B cell (primary cell): ENCODE data around the gene PHLDA3. TPM values are rescaled to one million over a fixed set of nuclear protein-coding genes. Genes with fewer than 3 reads are reported as not detected.

Experiments used
- ATAC-seq: fragments of 200-7000 bp; cut with Tn5 transposase; one replicate; pipeline ENCODE4 v1.10.0; 2021; ENCODE audit warnings: low read depth, mild to moderate bottlenecking, moderate number of reproducible peaks, moderate library complexity
- CTCF ChIA-PET: fragments of 350-600 bp; sonication (Branson Sonifier 250); formaldehyde crosslinking; loops from one replicate; lab custom pipeline; 2021; ENCODE audit warnings: antibody characterized with exemption, inconsistent platforms; lab: Charles Lee
- POLR2A ChIA-PET: fragments of 350-600 bp; sonication (Branson Sonifier 250); formaldehyde crosslinking; loops from one replicate; lab custom pipeline; 2021; ENCODE audit warnings: antibody characterized with exemption; lab: Charles Lee
- DNase-seq: peaks from one replicate; pipeline ENCODE4 v3.0.0; 2013
- H2AFZ ChIP-seq: 2 replicates; pipeline ENCODE4 v1.6.1; 2012; ENCODE audit warnings: mild to moderate bottlenecking, low read depth, low read length; ENCODE audit not compliant: insufficient read depth, poor library complexity, severe bottlenecking
- H3K27ac ChIP-seq, 2 donors: 1 replicate in 1 of 2; 2 replicates in 1 of 2; pipeline ENCODE4 v1.5.1; 2012 to 2013; ENCODE audit warnings: low read length in 2 of 2, mild to moderate bottlenecking in 2 of 2, moderate library complexity in 1 of 2
- H3K27me3 ChIP-seq, 4 experiments: fragments of 200-600 bp in 1 of 4; sonication (generic) in 1 of 4; replicated peaks in 1 of 4; 1 replicate in 2 of 4; 2 replicates in 2 of 4; pipeline versions ENCODE4 v1.6.1 to v1.7.0; 2013 to 2016; ENCODE audit warnings: low read length in 3 of 4, mild to moderate bottlenecking in 2 of 4, mixed read lengths in 1 of 4, moderate library complexity in 1 of 4; ENCODE audit not compliant: insufficient read depth in 4 of 4, control insufficient read depth in 3 of 4; ENCODE audit errors: control extremely low read depth in 1 of 4
- H3K36me3 ChIP-seq, 2 experiments: replicated peaks in 1 of 2; 1 replicate in 1 of 2; 2 replicates in 1 of 2; pipeline versions ENCODE4 v1.6.1 to v1.7.1; 2013; ENCODE audit warnings: low read length in 1 of 2; ENCODE audit not compliant: insufficient read depth in 2 of 2, control insufficient read depth in 1 of 2; ENCODE audit errors: control extremely low read depth in 1 of 2, extremely low read depth in 1 of 2
- H3K4me1 ChIP-seq, 2 donors: fragments of 200-600 bp in 1 of 2; sonication (generic) in 1 of 2; 1 replicate in 1 of 2; 2 replicates in 1 of 2; pipeline versions ENCODE4 v1.5.1 to v1.6.1; 2013 to 2017; ENCODE audit warnings: low read length in 2 of 2; ENCODE audit not compliant: control insufficient read depth in 2 of 2, insufficient read depth in 2 of 2
- H3K4me2 ChIP-seq: replicated peaks from 2 replicates; pipeline ENCODE3; 2012; ENCODE audit warnings: mild to moderate bottlenecking, low read depth, low read length; ENCODE audit not compliant: poor library complexity, severe bottlenecking
- H3K4me3 ChIP-seq, 5 experiments: fragments of 200-600 bp in 1 of 5; sonication (generic) in 1 of 5; 1 replicate in 3 of 5; 2 replicates in 2 of 5; pipeline versions ENCODE4 v1.5.1 to v1.7.0; 2011 to 2016; ENCODE audit warnings: low read length in 4 of 5, mild to moderate bottlenecking in 4 of 5, low read depth in 2 of 5, control low read depth in 1 of 5, moderate library complexity in 1 of 5; ENCODE audit not compliant: insufficient read depth in 1 of 5; ENCODE audit errors: control extremely low read depth in 1 of 5, extremely low read depth in 1 of 5
- H3K79me2 ChIP-seq: fragments of 200-600 bp; sonication (generic); one replicate; pipeline ENCODE4 v1.6.0; 2016; ENCODE audit warnings: low read length; ENCODE audit not compliant: control insufficient read depth, insufficient read depth
- H3K9ac ChIP-seq: fragments of 200-600 bp; sonication (generic); 2 replicates; pipeline ENCODE4 v1.6.1; 2017; ENCODE audit warnings: mild to moderate bottlenecking, low read length, moderate library complexity
- H3K9me3 ChIP-seq, 3 donors: one replicate each; pipeline versions ENCODE4 v1.6.1 to v1.7.1; 2013; ENCODE audit warnings: low read length in 2 of 3; ENCODE audit not compliant: control insufficient read depth in 2 of 3, insufficient read depth in 1 of 3; ENCODE audit errors: control extremely low read depth in 1 of 3
- H4K20me1 ChIP-seq: 2 replicates; pipeline ENCODE4 v1.6.0; 2012; ENCODE audit warnings: mild to moderate bottlenecking, low read length; ENCODE audit not compliant: insufficient read depth, control insufficient read depth, poor library complexity, severe bottlenecking
- H3K27ac Mint-ChIP-seq: one replicate; pipeline ENCODE4 v1.8.0; 2021; ENCODE audit warnings: mixed read lengths
- H3K27me3 Mint-ChIP-seq: one replicate; pipeline ENCODE4 v1.8.0; 2021; ENCODE audit warnings: mixed read lengths
- H3K4me1 Mint-ChIP-seq: one replicate; pipeline ENCODE4 v1.8.0; 2021; ENCODE audit warnings: mixed read lengths
- H3K4me3 Mint-ChIP-seq: one replicate; pipeline ENCODE4 v1.8.0; 2021; ENCODE audit warnings: mixed read lengths
- H3K9me3 Mint-ChIP-seq: one replicate; pipeline ENCODE4 v1.8.0; 2022; ENCODE audit warnings: mixed read lengths; ENCODE audit not compliant: insufficient read depth
- EZH2 ChIP-seq: IDR thresholded peaks from 2 replicates; pipeline ENCODE4 v1.6.1; 2012; ENCODE audit warnings: borderline replicate concordance, low read depth, mild to moderate bottlenecking, moderate library complexity, low read length; ENCODE audit not compliant: insufficient read depth, poor library complexity, severe bottlenecking
- WGBS: methylation state at CpG from one replicate; pipeline ENCODE4 v1.1.5; 2013; ENCODE audit warnings: missing lambda C conversion rate; ENCODE audit not compliant: insufficient coverage; 5-methylcytosine and 5-hydroxymethylcytosine counted together
- intact Hi-C: fragments of 100-400 bp; cut with micrococcal nuclease; formaldehyde crosslinking; loops from one replicate; pipeline ENCODE4 v1.10.0; 2022
- polyA plus RNA-seq: library from polyadenylated mRNA; depleted of rRNA; stranded (reverse); fragments of >200 nt; gene quantifications from 2 replicates; pipeline ENCODE4 v1.2.3, GENCODE V29; 2012
- total RNA-seq, 2 donors: library from RNA; stranded (reverse); fragments of 120-200 nt in 1 of 2; gene quantifications; 1 replicate in 1 of 2; 2 replicates in 1 of 2; pipeline versions ENCODE4 v1.2.3 to v1.2.4, GENCODE V29; 2013 to 2022
- TF ChIP-seq, protein P1 (sequence below): fragments of 200-600 bp; IDR thresholded peaks from one replicate; pipeline ENCODE4 v1.8.0; 2022; ENCODE audit warnings: antibody characterized with exemption, mild to moderate bottlenecking

PHLDA3 gene
- total and polyA plus RNA-seq, 2 donors (not counting 1 experiment from before 2014, with no cell fraction given): 0.20 to 0.30 TPM

DNA sequence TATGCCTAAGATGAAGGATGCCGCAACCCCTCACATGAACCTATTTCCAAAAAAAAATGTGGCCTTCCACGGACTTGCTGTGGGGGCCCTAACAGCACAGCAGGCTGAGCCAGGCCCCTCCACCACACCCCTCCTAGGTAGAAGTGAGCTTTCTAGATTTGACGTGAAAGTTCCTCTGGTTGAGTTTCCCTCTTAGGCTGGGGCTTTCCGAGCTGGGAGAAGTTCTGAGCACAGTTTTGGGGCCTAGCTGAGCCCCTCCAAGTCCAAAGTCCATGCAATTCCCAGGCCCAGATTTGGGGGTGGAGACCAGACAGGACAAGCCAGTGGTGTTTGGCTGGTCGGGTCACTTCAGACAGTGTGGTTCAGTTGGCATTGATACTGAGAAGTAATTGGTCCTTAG, 13.8 kb upstream of the PHLDA3 start:
- ATAC-seq: no peak
- Histone ChIP-seq H3K9ac (no peak overlapping the region), H2AFZ (no peak overlapping the region), H3K4me3 (no peak overlapping the region), H3K36me3 (peaks cover 0 to 7% of the 10 kb centered on the region in 2 experiments), H3K4me1 (peaks cover 14 to 25% of the 10 kb centered on the region in 2 donors), H3K4me2 (no peak overlapping the region), H4K20me1 (no peaks in the 10 kb centered on the region), H3K9me3 (no peaks in the 10 kb centered on the region), H3K27ac (no peak overlapping the region), H3K79me2 (no peaks in the 10 kb centered on the region), H3K27me3 (peaks cover 0 to 13% (median 0%) of the 10 kb centered on the region in 4 experiments)
- no peaks in the 10 kb centered on the region for H3K9me3 Mint-ChIP-seq
- intact Hi-C loops: loop anchor here (1.0 to 5.0 kb wide), 3 partner anchors 24 to 35 kb away; no protein-coding TSS in a partner anchor
- H3K27ac Mint-ChIP-seq: peak overlapping the region; percentile 63
- CTCF ChIA-PET: interaction anchor here (0.6 to 10.2 kb wide), 21 partner anchors 8 to 1108 kb away, joined by 3 to 407 read pairs (median 7); partner anchors contain the start of gene CSRP1
- TF ChIP-seq EZH2: no peak
- TF ChIP-seq, protein P1, sequence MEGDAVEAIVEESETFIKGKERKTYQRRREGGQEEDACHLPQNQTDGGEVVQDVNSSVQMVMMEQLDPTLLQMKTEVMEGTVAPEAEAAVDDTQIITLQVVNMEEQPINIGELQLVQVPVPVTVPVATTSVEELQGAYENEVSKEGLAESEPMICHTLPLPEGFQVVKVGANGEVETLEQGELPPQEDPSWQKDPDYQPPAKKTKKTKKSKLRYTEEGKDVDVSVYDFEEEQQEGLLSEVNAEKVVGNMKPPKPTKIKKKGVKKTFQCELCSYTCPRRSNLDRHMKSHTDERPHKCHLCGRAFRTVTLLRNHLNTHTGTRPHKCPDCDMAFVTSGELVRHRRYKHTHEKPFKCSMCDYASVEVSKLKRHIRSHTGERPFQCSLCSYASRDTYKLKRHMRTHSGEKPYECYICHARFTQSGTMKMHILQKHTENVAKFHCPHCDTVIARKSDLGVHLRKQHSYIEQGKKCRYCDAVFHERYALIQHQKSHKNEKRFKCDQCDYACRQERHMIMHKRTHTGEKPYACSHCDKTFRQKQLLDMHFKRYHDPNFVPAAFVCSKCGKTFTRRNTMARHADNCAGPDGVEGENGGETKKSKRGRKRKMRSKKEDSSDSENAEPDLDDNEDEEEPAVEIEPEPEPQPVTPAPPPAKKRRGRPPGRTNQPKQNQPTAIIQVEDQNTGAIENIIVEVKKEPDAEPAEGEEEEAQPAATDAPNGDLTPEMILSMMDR: no peak
- peaks cover 26% of the 10 kb centered on the region for H3K4me1 Mint-ChIP-seq
- 71% methylated on average over 3 of the region's 5 CpGs for WGBS
- no peak overlapping the region for H3K4me3 Mint-ChIP-seq
- peak; percentile 13 for DNase-seq
- POLR2A ChIA-PET: interaction anchor here (1.4 kb wide), 1 partner anchor 30 kb away, joined by 3 read pairs; no protein-coding TSS in a partner anchor
- no peaks in the 10 kb centered on the region for H3K27me3 Mint-ChIP-seq
